ENCODE data around the gene WDR18.
"Not testable (repeated sequence)": the region's sequence is repeated elsewhere in the genome, so short reads cannot be mapped to it uniquely, and the experiment has no call there.

WDR18 gene

GRCh38 chr19:1015061-1015781 is 31.1 kb downstream of the WDR18 start:
- ATAC-seq (no peak), DNase-seq (ENCODE audit: low spot score in 2 of 2) (no peak)
- Mint-ChIP-seq H3K36me3 (peaks cover 58% of the 10 kb centered on the region), H3K27ac (peak overlapping the region; percentile 56), H3K9me3 (no peaks in the 10 kb centered on the region), H3K4me1 (peaks cover 48% of the 10 kb centered on the region), H3K4me3 (peak overlapping the region; percentile 93)

- H3K4me3 Mint-ChIP-seq = peak overlapping the region; percentile 93
- ATAC-seq (no peak), DNase-seq (ENCODE audit: low spot score in 2 of 2) (no peak)
- H3K27ac Mint-ChIP-seq = peak overlapping the region; percentile 91
- no peaks in the 10 kb centered on the region for H3K9me3 Mint-ChIP-seq
- peaks cover 65% of the 10 kb centered on the region for H3K36me3 Mint-ChIP-seq
- H3K4me1 Mint-ChIP-seq = peaks cover 49% of the 10 kb centered on the region
Measured at GRCh38 chr19:1015782-1016646, 31.9 kb downstream of the WDR18 start.

GRCh38 chr19:1016647-1017114 is 32.5 kb downstream of the WDR18 start:
- DNase-seq (ENCODE audit: low spot score in 2 of 2) (no peak), ATAC-seq (no peak)
- peaks cover 56% of the 10 kb centered on the region for H3K4me1 Mint-ChIP-seq
- no peaks in the 10 kb centered on the region for H3K9me3 Mint-ChIP-seq
- peak overlapping the region; percentile 93 for H3K4me3 Mint-ChIP-seq
- peak overlapping the region; percentile 91 for H3K27ac Mint-ChIP-seq
- H3K36me3 Mint-ChIP-seq = peaks cover 71% of the 10 kb centered on the region

- peak overlapping the region; percentile 91 for H3K27ac Mint-ChIP-seq
- H3K4me3 Mint-ChIP-seq = peak overlapping the region; percentile 93
- no peaks in the 10 kb centered on the region for H3K9me3 Mint-ChIP-seq
- no peak for DNase-seq (ENCODE audit: low spot score in 2 of 2)
- ATAC-seq = no peak
- H3K36me3 Mint-ChIP-seq = peaks cover 74% of the 10 kb centered on the region
- H3K4me1 Mint-ChIP-seq = peaks cover 58% of the 10 kb centered on the region
Measured at GRCh38 chr19:1017115-1017905, 33.2 kb downstream of the WDR18 start.

GRCh38 chr19:1017906-1018305 is 33.8 kb downstream of the WDR18 start:
- Mint-ChIP-seq H3K4me1 (peaks cover 58% of the 10 kb centered on the region), H3K4me3 (peak overlapping the region; percentile 93), H3K27ac (peak overlapping the region; percentile 91)

GRCh38 chr19:1018393-1018792 is 34.2 kb downstream of the WDR18 start:
- Mint-ChIP-seq H3K27ac (peak overlapping the region; percentile 91), H3K4me1 (peaks cover 58% of the 10 kb centered on the region), H3K4me3 (peak overlapping the region; percentile 93), H3K36me3 (peaks cover 74% of the 10 kb centered on the region), H3K9me3 (no peaks in the 10 kb centered on the region)
- no peak for DNase-seq (ENCODE audit: low spot score in 2 of 2)
- no peak for ATAC-seq

More at GRCh38 chr19:1017906-1018305, 33.8 kb downstream of the WDR18 start:
- ATAC-seq = no peak
- no peaks in the 10 kb centered on the region for H3K9me3 Mint-ChIP-seq
- DNase-seq (ENCODE audit: low spot score in 2 of 2) = no peak
- peaks cover 74% of the 10 kb centered on the region for H3K36me3 Mint-ChIP-seq

- H3K9me3 Mint-ChIP-seq = no peaks in the 10 kb centered on the region
Measured at GRCh38 chr19:1018932-1019615, 34.9 kb downstream of the WDR18 start.

GRCh38 chr19:1019616-1019961 is 35.4 kb downstream of the WDR18 start:
- Mint-ChIP-seq H3K9me3 (no peaks in the 10 kb centered on the region), H3K4me3 (peak overlapping the region; percentile 93), H3K27ac (peak overlapping the region; percentile 100)

More at GRCh38 chr19:1018932-1019615, 34.9 kb downstream of the WDR18 start:
- peaks cover 58% of the 10 kb centered on the region for H3K4me1 Mint-ChIP-seq
- H3K27ac Mint-ChIP-seq = peak overlapping the region; percentile 91
- DNase-seq (ENCODE audit: low spot score in 2 of 2) = no peak
- no peak for ATAC-seq
- peak overlapping the region; percentile 93 for H3K4me3 Mint-ChIP-seq
- peaks cover 68% of the 10 kb centered on the region for H3K36me3 Mint-ChIP-seq

GRCh38 chr19:1019980-1020867 is 36.1 kb downstream of the WDR18 start:
- DNase-seq (ENCODE audit: low spot score in 2 of 2) (no peak), ATAC-seq (no peak)
- H3K9me3 Mint-ChIP-seq = no peaks in the 10 kb centered on the region
- H3K4me1 Mint-ChIP-seq = peaks cover 62% of the 10 kb centered on the region
- peak overlapping the region; percentile 100 for H3K27ac Mint-ChIP-seq
- peaks cover 63% of the 10 kb centered on the region for H3K36me3 Mint-ChIP-seq
- H3K4me3 Mint-ChIP-seq = peak overlapping the region; percentile 93

More at GRCh38 chr19:1019616-1019961, 35.4 kb downstream of the WDR18 start:
- Mint-ChIP-seq H3K36me3 (peaks cover 68% of the 10 kb centered on the region), H3K4me1 (peaks cover 58% of the 10 kb centered on the region)
- no peak for DNase-seq (ENCODE audit: low spot score in 2 of 2)
- ATAC-seq = no peak

- DNase-seq (ENCODE audit: low spot score in 2 of 2) (peak; percentile 94 to 98), ATAC-seq (peak; percentile 90)
- Mint-ChIP-seq H3K36me3 (peaks cover 56% of the 10 kb centered on the region), H3K4me1 (peaks cover 60% of the 10 kb centered on the region), H3K27ac (peak within 1 kb of the TSS; percentile 100), H3K4me3 (peak within 1 kb of the TSS; percentile 93), H3K9me3 (no peaks in the 10 kb centered on the region)
Measured at GRCh38 chr19:1020868-1021425, 36.8 kb downstream of the WDR18 start, which contains the start of gene TMEM259. TSS of gene TMEM259 (minus strand) at chr19:1021123. CDS start at chr19:1020996, 127 bp downstream.

GRCh38 chr19:1023883-1024188 is 39.7 kb downstream of the WDR18 start:
- H3K27ac Mint-ChIP-seq; H3K4me3 Mint-ChIP-seq; DNase-seq (ENCODE audit: low spot score in 2 of 2); ATAC-seq; H3K9me3 Mint-ChIP-seq: not testable (repeated sequence)
- H3K4me1 Mint-ChIP-seq = peaks cover 40% of the 10 kb centered on the region
- H3K36me3 Mint-ChIP-seq = peaks cover 34% of the 10 kb centered on the region

- H3K27ac Mint-ChIP-seq; ATAC-seq; DNase-seq (ENCODE audit: low spot score in 2 of 2); H3K9me3 Mint-ChIP-seq; H3K4me3 Mint-ChIP-seq: not testable (repeated sequence)
- Mint-ChIP-seq H3K4me1 (peaks cover 35% of the 10 kb centered on the region), H3K36me3 (peaks cover 32% of the 10 kb centered on the region)
Measured at GRCh38 chr19:1025080-1025479, 40.9 kb downstream of the WDR18 start.

GRCh38 chr19:1025960-1026782 is 42.0 kb downstream of the WDR18 start, which contains the start of gene CNN2:
TSS of gene CNN2 (plus strand) at chr19:1026608. CDS start at chr19:1026662, 54 bp downstream.
- Mint-ChIP-seq H3K27ac (peak within 1 kb of the TSS; percentile 89), H3K4me1 (peaks cover 41% of the 10 kb centered on the region), H3K4me3 (peak within 1 kb of the TSS; percentile 94), H3K36me3 (peaks cover 33% of the 10 kb centered on the region), H3K9me3 (no peaks in the 10 kb centered on the region)
- peak; percentile 59 to 91 for DNase-seq (ENCODE audit: low spot score in 2 of 2)
- ATAC-seq = peak; percentile 66
